Epidermal melanocyte (primary cell): Measurements from ENCODE around the gene OBSCN.

ENCODE experiments used
- DNase-seq: peaks from one replicate; pipeline ENCODE4 v3.0.0; 2011; ENCODE audit warnings: low spot score; ENCODE audit not compliant: insufficient read length

Gene OBSCN

DNA sequence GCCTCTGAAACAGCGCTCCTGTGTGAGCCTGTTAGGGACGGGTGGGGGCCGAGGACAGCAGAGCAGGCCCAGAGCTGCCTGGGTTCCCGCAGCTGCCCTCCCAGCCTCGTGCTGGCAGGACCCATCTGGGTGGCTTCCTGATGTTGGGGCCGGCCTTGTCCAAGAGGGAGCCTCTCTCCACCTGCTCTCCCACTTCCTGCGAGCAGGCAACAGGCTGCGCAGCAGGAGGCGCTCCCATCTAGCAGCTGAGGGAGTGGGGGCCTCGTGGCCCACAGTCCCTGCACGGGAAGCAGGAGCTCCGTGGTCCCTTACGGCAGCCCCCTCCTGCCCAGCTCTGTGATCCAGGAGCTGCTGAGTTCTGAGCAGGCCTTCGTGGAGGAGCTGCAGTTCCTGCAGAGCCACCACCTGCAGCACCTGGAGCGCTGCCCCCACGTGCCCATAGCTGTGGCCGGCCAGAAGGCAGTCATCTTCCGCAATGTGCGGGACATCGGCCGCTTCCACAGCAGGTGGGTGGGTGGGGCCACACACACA, 130.7 kb downstream of the OBSCN start:
- DNase-seq: no peak

DNA sequence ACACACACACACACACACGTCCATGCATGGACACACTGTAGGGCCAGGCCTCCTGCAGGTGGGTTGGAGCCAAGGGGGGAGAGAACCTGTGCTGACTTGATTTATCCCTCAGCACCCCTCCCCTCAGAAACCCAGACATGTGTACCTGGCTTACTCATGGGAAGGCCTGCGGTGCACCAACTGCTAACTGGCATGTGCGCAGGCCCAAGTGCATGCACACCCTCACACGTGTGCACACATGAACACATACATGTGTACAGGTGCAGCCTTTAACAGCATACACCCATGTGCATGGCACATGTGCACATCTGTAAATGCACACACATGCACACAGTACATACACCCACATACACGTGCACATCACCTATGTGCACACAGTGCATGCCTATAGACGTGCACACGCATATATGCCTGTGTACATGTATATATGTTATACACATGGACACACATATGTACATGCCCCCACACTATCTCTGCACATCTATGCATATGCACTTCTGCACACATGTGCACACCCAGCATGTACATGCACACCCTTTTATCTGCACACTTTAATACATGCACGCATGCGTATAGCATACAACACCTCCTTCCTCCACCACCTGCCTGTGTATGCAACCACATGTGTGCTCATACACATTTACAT, 131.3 kb downstream of the OBSCN start:
- no peak for DNase-seq

DNA sequence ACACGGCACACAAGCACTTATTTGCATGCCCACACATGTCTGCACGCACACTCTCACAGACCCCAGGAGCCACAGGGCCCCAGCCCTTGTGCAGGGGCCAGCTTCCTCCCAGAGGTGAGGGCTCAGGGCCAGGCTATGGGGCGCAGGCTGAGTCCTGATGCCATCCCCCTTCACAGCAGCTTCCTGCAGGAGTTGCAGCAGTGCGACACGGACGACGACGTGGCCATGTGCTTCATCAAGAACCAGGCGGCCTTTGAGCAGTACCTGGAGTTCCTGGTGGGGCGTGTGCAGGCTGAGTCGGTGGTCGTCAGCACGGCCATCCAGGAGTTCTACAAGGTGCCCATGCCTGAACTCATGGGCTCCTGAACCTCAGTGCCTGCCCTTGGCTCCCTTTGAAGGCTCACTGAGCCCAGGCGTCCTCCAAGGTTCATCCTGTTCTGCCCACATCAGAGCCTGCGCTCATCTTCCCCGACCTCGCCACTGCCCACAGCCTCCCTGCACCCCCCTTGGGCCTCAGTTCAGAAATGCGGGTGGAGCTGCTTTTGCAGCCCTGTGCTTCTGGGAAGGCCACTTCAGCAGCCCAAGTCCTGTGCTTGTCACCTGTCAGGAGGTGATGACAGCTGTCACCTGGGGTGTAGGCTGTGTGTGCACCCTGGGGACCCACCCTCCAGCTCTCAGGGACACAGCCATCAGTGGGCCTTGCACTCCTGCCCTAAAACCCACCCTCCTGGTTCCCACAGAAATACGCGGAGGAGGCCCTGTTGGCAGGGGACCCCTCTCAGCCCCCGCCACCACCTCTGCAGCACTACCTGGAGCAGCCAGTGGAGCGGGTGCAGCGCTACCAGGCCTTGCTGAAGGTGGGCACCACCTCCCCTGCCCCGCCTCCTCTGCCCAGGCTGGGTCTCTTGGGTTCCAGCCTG, 132.2 kb downstream of the OBSCN start:
- no peak for DNase-seq

DNA sequence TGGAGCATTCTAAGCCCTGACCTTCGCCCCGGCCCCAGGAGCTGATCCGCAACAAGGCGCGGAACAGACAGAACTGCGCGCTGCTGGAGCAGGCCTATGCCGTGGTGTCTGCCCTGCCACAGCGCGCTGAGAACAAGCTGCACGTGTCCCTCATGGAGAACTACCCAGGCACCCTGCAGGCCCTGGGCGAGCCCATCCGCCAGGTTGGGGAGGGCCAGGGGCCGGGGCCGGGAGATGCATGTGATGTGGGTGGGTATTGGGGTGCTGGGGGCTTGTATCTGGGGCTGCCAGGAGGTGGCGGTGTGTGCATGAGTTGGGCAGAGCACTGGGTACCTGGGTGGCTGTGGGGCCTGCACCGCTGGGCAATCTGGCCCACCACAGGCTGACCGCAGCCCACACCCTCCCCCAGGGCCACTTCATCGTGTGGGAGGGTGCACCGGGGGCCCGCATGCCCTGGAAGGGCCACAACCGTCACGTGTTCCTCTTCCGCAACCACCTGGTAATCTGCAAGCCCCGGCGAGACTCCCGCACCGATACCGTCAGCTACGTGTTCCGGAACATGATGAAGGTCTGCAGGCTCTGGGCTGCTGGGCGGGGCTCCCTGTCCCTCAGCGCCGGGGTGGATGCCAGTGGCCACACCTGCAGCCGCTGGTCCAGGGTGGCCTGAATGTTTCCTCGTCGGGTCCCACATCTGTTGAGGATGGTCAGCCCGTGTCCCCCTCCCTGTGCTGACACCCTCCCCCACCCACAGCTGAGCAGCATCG, 133.0 kb downstream of the OBSCN start:
- DNase-seq: no peak

DNA sequence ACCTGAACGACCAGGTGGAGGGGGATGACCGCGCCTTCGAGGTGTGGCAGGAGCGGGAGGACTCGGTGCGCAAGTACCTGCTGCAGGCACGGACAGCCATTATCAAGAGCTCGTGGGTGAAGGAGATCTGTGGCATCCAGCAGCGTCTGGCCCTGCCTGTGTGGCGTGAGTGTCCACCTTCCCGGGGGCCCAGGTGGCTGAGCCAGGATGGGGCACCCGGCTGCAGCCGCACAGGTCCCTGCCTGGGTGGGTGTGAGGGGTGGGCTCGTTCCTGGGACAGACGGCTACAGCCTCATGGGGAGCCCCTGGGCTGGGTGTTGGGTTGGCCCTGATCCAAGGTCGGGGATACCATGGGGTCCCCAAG, 133.6 kb downstream of the OBSCN start:
- no peak for DNase-seq

DNA sequence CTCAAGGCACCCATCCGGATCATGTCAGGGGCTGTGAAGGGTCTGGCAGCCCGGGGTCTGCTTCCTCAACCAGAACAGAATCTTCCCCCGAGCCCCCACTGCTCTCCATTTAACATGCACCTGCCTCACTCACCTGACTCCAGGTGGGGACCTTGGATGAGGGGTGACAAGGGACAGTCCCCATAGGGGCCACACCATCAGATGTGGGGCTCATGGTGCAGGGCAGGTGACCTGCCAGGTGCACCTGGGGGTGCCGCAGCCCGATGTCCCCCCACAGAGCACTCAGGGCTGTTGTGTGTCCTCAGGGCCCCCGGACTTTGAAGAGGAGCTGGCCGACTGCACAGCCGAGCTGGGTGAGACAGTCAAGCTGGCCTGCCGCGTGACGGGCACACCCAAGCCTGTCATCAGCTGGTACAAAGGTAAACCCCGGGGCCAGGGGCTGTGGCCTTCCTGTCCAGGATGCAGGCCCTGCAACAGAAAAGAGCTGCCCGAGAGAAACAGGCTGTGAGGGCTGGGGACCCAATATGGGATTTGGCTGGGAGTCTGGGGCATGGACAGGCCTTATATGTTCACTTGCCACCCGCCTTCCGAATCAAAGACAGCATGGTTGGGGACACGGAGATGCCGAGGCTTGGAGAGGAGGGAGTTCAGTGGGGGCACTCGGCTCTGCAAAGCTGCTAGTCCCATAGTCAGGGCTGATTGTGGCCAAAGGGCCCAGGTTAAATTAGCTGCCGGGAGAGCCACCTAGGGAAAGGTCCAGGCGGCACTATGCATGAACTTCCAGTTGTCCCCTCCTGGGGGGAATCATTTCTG, 134.2 kb downstream of the OBSCN start:
- DNase-seq: no peak

DNA sequence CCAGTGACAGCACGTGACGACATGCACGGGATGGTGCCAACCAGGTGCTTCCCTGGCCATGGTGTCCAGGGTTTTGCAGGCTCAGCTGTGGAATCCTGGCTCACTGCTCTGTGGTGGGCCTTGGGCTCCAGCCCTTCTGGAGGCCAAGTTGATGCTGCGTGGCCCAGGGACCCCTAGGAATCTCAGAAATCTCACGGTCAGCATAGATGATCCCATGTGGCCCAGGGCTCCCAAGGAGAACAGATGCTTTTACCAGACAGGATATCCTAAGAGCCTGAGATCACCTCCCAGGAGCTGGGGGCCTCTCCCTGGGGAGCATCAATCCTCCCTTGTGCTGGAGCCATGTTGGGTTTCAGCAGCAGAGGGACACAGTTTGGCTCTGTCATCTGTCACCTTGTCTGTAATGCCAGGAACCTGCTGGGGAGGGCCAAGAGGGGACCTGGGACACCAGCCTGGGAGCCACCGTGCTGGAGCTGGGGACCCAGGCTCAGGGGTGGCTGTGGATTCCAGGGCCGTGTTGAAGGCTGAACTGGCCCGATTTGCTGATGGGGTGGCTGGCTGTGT, 134.9 kb downstream of the OBSCN start:
- no peak for DNase-seq

DNA sequence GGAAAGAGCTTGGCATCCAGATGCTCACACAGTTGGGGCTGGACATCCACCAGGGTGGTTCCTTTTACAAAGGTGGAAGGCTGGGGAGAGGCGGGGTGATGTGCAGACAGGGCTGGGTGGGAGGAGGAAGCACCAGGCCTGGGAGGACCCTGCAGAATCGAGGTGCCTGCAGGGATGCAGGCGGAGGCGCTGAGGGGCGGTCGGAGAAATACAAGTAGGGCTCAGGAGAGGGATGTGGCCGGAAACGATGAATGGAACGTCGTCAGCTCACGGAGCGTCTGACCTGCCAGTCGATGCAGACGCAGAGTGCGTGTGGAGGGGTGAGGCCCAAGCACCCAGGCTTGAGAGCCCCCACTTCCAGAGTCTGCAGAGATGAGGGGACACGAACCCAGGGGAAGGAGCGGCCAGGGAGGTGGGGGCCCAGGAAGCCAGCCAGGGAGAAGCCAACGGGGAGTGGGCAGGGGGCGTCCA, 135.4 kb downstream of the OBSCN start:
- no peak for DNase-seq

DNA sequence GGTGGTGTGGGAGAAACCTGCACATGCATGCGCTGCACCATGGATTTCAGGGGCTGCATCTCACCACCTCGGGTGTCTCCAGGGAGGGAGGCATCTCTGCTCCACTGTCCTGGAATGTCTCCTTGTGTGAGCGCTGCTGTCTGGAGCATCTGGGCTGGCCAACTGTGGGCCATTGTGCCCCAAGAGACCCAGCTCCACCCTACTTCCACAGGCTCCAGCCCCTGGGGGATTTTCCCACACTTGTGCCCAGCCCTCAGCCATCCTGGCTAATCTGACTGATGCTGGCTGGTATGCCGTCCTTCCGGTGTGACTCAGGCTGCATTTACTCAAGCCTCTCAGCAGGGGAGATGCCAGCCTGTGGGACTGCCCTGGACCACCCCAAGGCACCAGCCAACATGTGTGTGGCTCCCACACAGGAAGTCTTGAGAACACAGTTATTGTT, 136.8 kb downstream of the OBSCN start:
- no peak for DNase-seq

DNA sequence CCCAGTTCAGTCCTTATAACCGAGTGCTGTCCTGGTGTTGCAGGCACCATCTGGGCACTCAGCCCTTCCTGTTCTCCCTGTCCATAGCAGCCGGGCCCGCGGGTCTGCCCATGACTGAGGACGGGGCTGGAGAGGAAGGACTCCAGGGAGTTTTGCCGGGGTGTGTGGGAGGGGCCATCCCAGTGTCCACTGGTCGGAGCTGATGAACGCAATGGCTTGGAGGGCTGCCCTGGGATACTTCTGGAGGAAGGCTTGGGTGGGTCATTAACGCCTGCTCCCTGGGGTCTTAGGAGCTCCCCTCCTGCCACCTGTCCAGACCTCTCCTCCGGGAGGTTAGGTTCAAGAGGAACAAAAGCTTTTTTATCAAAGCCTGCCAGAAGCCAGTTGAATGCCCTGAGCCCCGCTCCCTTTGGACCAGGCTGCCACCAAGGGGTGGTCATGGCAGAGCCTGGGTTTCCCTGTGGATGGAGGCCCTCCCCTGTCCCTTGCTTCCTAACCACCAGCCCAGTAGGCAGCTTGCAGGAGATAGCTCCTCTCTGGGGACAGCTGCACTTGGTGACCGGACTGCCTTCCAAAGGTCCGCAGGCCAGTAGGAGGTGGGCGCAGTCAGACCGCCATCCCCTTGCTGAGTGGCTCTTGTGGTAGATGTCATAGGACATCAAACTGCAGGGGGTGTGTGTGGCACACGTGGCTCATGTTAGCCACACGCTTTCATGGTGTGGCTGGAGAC, 137.5 kb downstream of the OBSCN start:
- no peak for DNase-seq

DNA sequence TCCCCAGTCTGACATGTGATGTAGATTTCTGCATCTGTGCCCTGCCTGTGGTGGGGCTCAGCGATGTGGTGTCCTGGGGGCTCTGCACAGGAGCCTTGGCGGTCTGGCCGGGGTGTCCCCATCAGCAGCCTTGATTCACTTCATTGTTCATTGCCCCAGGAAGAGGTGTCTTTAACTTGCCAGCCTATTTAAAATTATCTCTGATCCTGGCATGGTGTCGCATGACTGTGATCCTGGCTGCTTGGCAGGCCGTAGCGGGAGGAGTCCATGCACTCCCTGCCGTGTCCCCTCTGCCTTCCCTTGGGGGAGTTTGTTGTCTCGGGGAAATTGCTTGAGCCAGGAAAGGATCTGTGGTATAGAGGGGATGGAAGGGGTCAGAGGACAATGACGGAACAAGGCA, 138.9 kb downstream of the OBSCN start:
- DNase-seq: no peak

DNA sequence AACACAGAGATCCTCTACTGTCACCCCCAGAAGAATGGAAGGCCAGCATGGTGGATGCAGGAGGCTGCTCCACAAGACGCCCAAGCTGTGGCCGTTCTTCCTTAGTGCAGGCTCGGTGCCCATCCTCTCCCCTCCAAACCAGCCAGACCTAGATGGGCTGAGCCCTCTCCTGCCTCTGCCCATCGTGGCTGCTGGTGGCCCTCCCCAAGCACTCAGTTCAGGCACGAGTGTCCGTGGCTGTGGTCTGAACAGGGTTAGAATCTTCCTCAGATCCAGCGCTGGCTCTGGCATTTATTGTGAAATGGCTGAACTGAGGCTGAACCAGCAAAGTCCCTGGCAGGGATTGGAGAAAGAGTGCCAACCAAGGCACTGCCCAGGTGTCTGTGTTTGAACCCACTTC, 139.3 kb downstream of the OBSCN start:
- DNase-seq: no peak

DNA sequence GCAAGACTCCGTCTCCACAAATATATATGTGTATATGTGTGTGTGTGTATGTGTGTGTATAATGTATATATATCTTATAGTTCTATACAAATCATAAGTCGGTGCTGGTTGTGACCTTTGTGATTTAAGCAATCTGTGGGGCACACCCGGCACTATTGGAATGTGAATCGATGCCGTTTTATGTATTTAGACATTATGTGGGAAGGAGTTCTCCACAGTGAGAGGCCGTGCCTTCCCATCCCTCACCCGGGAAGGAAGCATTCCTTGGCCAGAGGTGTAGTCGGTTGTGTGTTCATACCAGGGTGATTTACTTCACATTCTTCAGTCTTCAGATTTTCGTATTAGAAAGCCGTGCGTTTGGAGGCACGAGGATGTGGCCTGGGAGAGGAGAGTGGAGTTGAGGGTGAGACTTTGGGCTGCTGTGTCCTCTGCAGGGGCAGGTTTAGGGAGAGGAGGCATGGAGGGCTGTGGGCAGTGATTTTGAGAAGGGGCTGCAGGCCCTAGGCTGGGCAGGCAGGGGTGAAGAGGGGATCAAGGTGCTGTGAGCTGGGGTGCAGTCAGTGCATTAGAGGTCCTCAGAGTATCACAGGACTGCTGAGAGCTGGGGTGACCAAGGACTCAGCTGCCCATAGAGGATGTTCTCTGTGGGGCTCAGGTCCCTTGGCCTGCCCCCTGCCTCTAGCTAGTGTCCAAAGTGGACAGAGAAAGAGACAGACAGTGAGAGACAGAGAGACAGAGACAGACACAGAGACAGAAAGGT, 141.0 kb downstream of the OBSCN start:
- no peak for DNase-seq

DNA sequence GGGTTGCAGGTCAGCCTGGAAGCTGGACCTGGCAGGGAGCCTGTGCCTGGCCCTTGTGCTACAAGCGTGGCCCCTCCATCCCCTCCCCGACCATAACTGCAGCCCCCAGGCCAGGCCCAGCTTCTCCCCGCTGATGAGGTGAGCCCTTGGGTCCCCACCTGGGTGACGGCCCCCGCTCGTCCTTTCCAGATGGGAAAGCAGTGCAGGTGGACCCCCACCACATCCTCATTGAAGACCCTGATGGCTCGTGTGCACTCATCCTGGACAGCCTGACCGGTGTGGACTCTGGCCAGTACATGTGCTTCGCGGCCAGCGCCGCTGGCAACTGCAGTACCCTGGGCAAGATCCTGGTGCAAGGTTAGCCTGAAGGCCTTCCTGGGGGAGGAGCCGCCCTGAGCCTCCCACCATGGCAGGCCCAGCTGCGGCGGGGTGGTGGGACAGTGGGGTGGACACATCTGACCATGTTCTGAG, 141.9 kb downstream of the OBSCN start:
- no peak for DNase-seq

DNA sequence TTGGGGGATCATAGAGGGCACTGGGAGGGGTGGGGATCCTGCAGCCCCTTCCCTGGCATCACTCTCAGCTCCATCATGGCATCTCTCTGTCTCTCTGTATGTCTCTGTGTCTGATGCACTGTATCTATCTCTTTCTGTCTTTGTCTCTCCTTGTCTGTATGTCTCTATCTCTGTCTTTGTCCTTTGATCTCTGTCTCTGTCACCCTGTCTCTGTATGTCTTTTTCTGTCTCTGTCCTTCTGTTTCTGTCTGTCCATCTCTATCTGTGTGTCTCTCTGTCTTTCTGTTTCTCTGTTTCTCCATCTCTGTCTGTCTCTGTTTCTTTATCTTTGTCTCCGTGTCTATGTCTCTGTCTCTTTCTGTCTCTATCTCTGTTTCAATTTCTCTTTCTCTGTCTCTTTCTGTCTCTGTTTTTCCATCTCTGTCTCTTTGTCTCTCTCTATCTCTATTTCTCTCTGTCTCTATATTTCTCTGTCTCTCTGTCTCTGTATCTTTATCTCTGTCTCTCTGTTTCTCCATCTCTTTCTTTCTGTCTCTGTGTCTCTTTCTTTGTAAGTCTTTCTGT, 142.4 kb downstream of the OBSCN start:
- no peak for DNase-seq

DNA sequence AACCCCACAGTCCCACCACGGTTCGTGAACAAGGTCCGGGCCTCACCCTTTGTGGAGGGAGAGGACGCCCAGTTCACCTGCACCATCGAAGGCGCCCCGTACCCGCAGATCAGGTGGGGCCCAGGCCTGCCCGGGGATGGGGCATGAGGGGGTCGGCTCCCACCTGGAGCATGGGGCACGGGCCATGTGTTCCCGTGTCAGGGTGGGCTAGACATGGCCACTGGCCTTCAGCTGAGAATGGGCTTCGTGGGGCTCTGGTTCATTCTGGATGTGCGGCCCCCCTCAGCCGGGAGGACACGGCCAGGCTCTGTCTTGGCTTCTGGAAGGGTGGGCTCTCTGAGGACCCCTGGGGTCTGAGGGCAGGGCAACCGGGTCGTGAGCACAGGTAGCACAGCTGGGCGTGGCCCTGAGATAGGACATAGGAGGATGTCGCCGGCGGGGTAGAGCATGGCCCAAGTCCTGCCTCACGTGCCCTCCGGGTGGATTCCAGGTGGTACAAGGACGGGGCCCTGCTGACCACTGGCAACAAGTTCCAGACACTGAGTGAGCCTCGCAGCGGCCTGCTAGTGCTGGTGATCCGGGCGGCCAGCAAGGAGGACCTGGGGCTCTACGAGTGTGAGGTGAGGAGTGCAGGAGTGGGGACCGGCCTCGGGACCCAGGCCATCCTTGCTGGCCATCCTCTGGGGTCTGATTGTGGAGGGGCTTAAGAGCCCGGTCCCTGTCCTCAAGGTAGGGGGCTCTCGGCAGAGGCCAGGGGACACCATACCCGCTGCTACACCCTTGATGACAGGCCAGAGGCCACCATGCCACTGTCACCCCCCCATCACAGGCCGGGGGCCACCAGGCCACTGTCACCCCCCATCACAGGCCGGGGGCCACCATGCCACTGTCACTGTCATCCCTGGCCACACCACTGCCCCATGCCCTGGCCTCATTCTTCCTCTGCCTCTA, 143.3 kb downstream of the OBSCN start:
- no peak for DNase-seq

DNA sequence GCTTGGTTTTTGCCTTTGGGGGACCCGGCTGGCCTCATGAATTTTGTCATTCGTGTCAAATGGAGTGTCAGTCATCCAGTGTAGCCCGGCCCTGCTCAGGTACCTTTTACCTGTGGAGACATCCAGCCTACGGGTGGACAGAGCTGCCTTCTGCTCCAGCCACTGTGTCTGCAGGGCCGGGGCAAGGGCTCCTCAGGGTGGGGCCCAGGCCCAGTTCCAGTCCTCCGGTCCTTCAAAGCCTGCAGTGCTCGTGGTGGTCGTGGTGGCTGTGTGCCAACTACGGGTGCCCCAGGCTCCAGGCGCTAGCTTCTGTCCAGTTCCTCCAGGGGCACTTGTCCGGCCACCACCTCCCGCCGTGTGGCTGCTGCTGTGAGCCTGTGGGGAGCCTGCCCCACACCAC, 144.0 kb downstream of the OBSCN start:
- DNase-seq: no peak
